Liver (tissue), 9 donors: ENCODE results near the gene PHLDB2. TPM values are rescaled to one million over a fixed set of nuclear protein-coding genes. Genes with fewer than 3 reads are reported as not detected.

ENCODE experiments used
- DNase-seq: peaks from one replicate; pipeline ENCODE4 v3.0.0-alpha.2; 2017; ENCODE audit warnings: low spot score
- H3K27ac ChIP-seq, 2 donors: one replicate each; pipeline ENCODE4 v1.7.0; 2013; ENCODE audit warnings: inconsistent platforms in 2 of 2, low read length in 2 of 2, control low read depth in 1 of 2, low read depth in 1 of 2, mild to moderate bottlenecking in 1 of 2
- H3K27me3 ChIP-seq, 4 donors: one replicate each; pipeline versions ENCODE4 v1.6.1 to v1.7.0; 2013; ENCODE audit warnings: low read length in 3 of 4, inconsistent platforms in 1 of 4, mild to moderate bottlenecking in 1 of 4, moderate library complexity in 1 of 4; ENCODE audit not compliant: control insufficient read depth in 4 of 4, insufficient read depth in 4 of 4
- H3K36me3 ChIP-seq, 4 donors: one replicate each; pipeline versions ENCODE4 v1.6.1 to v1.7.0; 2013; ENCODE audit warnings: low read length in 3 of 4, mild to moderate bottlenecking in 3 of 4, low read depth in 1 of 4, moderate library complexity in 1 of 4; ENCODE audit not compliant: control insufficient read depth in 4 of 4, insufficient read depth in 3 of 4
- H3K4me1 ChIP-seq, 4 donors: one replicate each; pipeline versions ENCODE4 v1.6.1 to v1.7.0; 2013; ENCODE audit warnings: low read length in 3 of 4, mild to moderate bottlenecking in 3 of 4, moderate library complexity in 1 of 4; ENCODE audit not compliant: control insufficient read depth in 4 of 4, insufficient read depth in 4 of 4
- H3K4me3 ChIP-seq, 3 donors: one replicate each; pipeline versions ENCODE4 v1.6.1 to v1.7.0; 2013; ENCODE audit warnings: low read length in 3 of 3, control low read depth in 1 of 3, low read depth in 1 of 3, mild to moderate bottlenecking in 1 of 3
- H3K9ac ChIP-seq, 2 donors: one replicate each; pipeline ENCODE4 v1.7.0; 2013; ENCODE audit warnings: low read length in 2 of 2, mild to moderate bottlenecking in 2 of 2, moderate library complexity in 2 of 2, control low read depth in 1 of 2, low read depth in 1 of 2
- H3K9me3 ChIP-seq, 4 donors: one replicate each; pipeline versions ENCODE4 v1.6.1 to v1.7.0; 2013; ENCODE audit warnings: low read length in 3 of 4; ENCODE audit not compliant: control insufficient read depth in 4 of 4
- ATF3 ChIP-seq: IDR thresholded peaks from 2 replicates; pipeline ENCODE4 v1.6.1; 2016; ENCODE audit warnings: antibody characterized with exemption
- CTCF ChIP-seq: fragments of 150-350 bp; IDR thresholded peaks from 2 replicates; pipeline ENCODE4 v1.5.1; 2017; ENCODE audit warnings: improper control_type of control experiment, low read depth, low read length; ENCODE audit not compliant: missing input control
- EGR1 ChIP-seq, 2 donors: IDR thresholded peaks; 2 replicates each; pipeline ENCODE4 v1.6.1; 2016 to 2018; ENCODE audit warnings: antibody characterized with exemption in 2 of 2, low read depth in 2 of 2
- FOXA1 ChIP-seq: IDR thresholded peaks from 2 replicates; pipeline ENCODE4 v1.6.1; 2016; ENCODE audit warnings: antibody characterized with exemption
- FOXA2 ChIP-seq: IDR thresholded peaks from 2 replicates; pipeline ENCODE4 v1.6.1; 2016; ENCODE audit warnings: antibody characterized with exemption
- GABPA ChIP-seq, 2 donors: IDR thresholded peaks in 1 of 2; conservative IDR thresholded peaks in 1 of 2; 2 replicates each; pipeline ENCODE4 v1.6.1; 2016; ENCODE audit warnings: antibody characterized with exemption in 2 of 2, mild to moderate bottlenecking in 1 of 2, moderate library complexity in 1 of 2
- HNF4A ChIP-seq, 2 donors: conservative IDR thresholded peaks; 2 replicates each; pipeline ENCODE4 v1.6.1; 2016; ENCODE audit warnings: antibody characterized with exemption in 2 of 2, mild to moderate bottlenecking in 2 of 2
- HNF4G ChIP-seq: IDR thresholded peaks from 2 replicates; pipeline ENCODE4 v1.6.1; 2016; ENCODE audit warnings: antibody characterized with exemption
- JUND ChIP-seq, 2 donors: IDR thresholded peaks; 2 replicates each; pipeline ENCODE4 v1.6.1; 2016; ENCODE audit warnings: antibody characterized with exemption in 2 of 2
- MAX ChIP-seq: IDR thresholded peaks from 2 replicates; pipeline ENCODE4 v1.6.1; 2016; ENCODE audit warnings: antibody characterized with exemption
- NR2F2 ChIP-seq: IDR thresholded peaks from 2 replicates; pipeline ENCODE4 v1.6.1; 2016; ENCODE audit warnings: antibody characterized with exemption
- RAD21 ChIP-seq, 2 donors: IDR thresholded peaks; 2 replicates each; pipeline ENCODE4 v1.6.1; 2016; ENCODE audit warnings: antibody characterized with exemption in 2 of 2, mild to moderate bottlenecking in 2 of 2
- REST ChIP-seq: IDR thresholded peaks from 2 replicates; pipeline ENCODE4 v1.6.1; 2016; ENCODE audit warnings: antibody characterized with exemption, mild to moderate bottlenecking
- RXRA ChIP-seq, 2 donors: IDR thresholded peaks; 2 replicates each; pipeline ENCODE4 v1.6.1; 2017 to 2018; ENCODE audit warnings: antibody characterized with exemption in 2 of 2, mild to moderate bottlenecking in 1 of 2
- SP1 ChIP-seq: IDR thresholded peaks from 2 replicates; pipeline ENCODE4 v1.6.1; 2018; ENCODE audit warnings: antibody characterized with exemption, mild to moderate bottlenecking
- TAF1 ChIP-seq: conservative IDR thresholded peaks from 2 replicates; pipeline ENCODE4 v1.6.1; 2016; ENCODE audit warnings: antibody characterized with exemption, mild to moderate bottlenecking
- YY1 ChIP-seq: IDR thresholded peaks from 2 replicates; pipeline ENCODE4 v1.6.1; 2016; ENCODE audit warnings: antibody characterized with exemption, mild to moderate bottlenecking
- ZBTB33 ChIP-seq: IDR thresholded peaks from 2 replicates; pipeline ENCODE4 v1.6.1; 2016; ENCODE audit warnings: antibody characterized with exemption
- WGBS: extraction: QIAGEN DNeasy Blood & Tissue Kit; methylation state at CpG from one replicate; pipeline ENCODE4 v1.1.7; 2013; 5-methylcytosine and 5-hydroxymethylcytosine counted together
- polyA plus RNA-seq, 2 donors: library from polyadenylated mRNA; stranded (reverse) in 1 of 2; unstranded in 1 of 2; fragments of 200-250 nt in 1 of 2; fragments of >200 nt in 1 of 2; fragmentation: Nextera tagmentation in 1 of 2; extraction: Ambion mirVana in 1 of 2; gene quantifications; one replicate each; pipeline versions ENCODE4 v1.2.1 to v1.2.3, GENCODE V29; 2013 to 2015
- total RNA-seq, 2 donors: library from RNA; depleted of rRNA; stranded (reverse); fragments of >200 nt; gene quantifications; one replicate each; pipeline ENCODE4 v1.2.3, GENCODE V29; 2014
- donor health status: healthy.
- donor health status: healthy.
- donor health status: healthy.
- donor health status: healthy.
- donor health status: healthy.

The PHLDB2 gene
- total and polyA plus RNA-seq, 4 donors: 9.7 to 42.9 (median 22.2) TPM

GRCh38 chr3:111979434-111980038 lies 120.5 kb downstream of the PHLDB2 start:
- TF ChIP-seq ATF3 (no peak), YY1 (no peak), FOXA1 (no peak)
- 21% methylated on average over 5 of the region's 5 CpGs for WGBS
- peaks cover 0 to 8% (median 3%) of the 10 kb centered on the region in 4 donors for H3K36me3 ChIP-seq
- no peaks in the 10 kb centered on the region for H3K27me3 ChIP-seq
- H3K9me3 ChIP-seq: no peaks in the 10 kb centered on the region
- peak overlapping the region; percentile 80 to 89 for H3K27ac ChIP-seq
- DNase-seq: no peak
- H3K4me1 ChIP-seq: peaks cover 5 to 35% (median 24%) of the 10 kb centered on the region in 4 donors
- H3K4me3 ChIP-seq: peak overlapping the region; percentile 71 to 94 (median 81)
- peak overlapping the region; percentile 78 to 86 for H3K9ac ChIP-seq

- H3K27ac ChIP-seq: no peak overlapping the region
- peaks cover 5 to 35% (median 24%) of the 10 kb centered on the region in 4 donors for H3K4me1 ChIP-seq
- peaks cover 0 to 3% (median 0%) of the 10 kb centered on the region in 4 donors for H3K36me3 ChIP-seq
- H3K9ac ChIP-seq: peak overlapping the region in 1 of 2 donors; percentile 27
- TF ChIP-seq YY1: no peak
- no peak for TF ChIP-seq MAX
- no peak for TF ChIP-seq HNF4G
- TF ChIP-seq ZBTB33: no peak
- TF ChIP-seq FOXA2: no peak
- no peak for TF ChIP-seq RXRA (IDR thresholded peaks at IDR 0.05)
- no peak for TF ChIP-seq FOXA1
- TF ChIP-seq TAF1: no peak
- TF ChIP-seq NR2F2: no peak
- TF ChIP-seq GABPA (IDR thresholded peaks at IDR 0.05 in 1 of 2, conservative IDR thresholded peaks at IDR 0.05 in 1 of 2): no peak
- no peak for TF ChIP-seq ATF3
- no peak for TF ChIP-seq SP1
- no peak for TF ChIP-seq CTCF
- TF ChIP-seq RAD21 (IDR thresholded peaks at IDR 0.05): no peak
- no peak for TF ChIP-seq JUND (IDR thresholded peaks at IDR 0.05)
- TF ChIP-seq EGR1 (IDR thresholded peaks at IDR 0.05; ENCODE audit: low read depth in 2 of 2): no peak
- no peak for TF ChIP-seq HNF4A (conservative IDR thresholded peaks at IDR 0.05)
- TF ChIP-seq REST: no peak
- H3K4me3 ChIP-seq: no peak overlapping the region
- no peak for DNase-seq
- 77% methylated on average over 10 of the region's 10 CpGs for WGBS
- no peaks in the 10 kb centered on the region for H3K27me3 ChIP-seq
- H3K9me3 ChIP-seq: no peaks in the 10 kb centered on the region
Measured at GRCh38 chr3:111980716-111981456, 121.8 kb downstream of the PHLDB2 start.
